MCF 10A (cell line): ENCODE results near the gene KCNMA1. TPM values are rescaled to one million over a fixed set of nuclear protein-coding genes. Genes with fewer than 3 reads are reported as not detected.
"Not testable (repeated sequence)": the region's sequence is repeated elsewhere in the genome, so short reads cannot be mapped to it uniquely, and the experiment has no call there.

Experiments
- BruUV-seq: library from RNA; stranded (reverse); fragments of 400-500 nt; replicated peaks from 2 replicates; lab custom pipeline; 2021; lab: Mats Ljungman, UMichigan
- CTCF ChIA-PET: fragments of 300-600 bp; sonication (Branson Sonifier 250); formaldehyde crosslinking; extraction: SDS; loops from one replicate; lab custom pipeline; 2021; ENCODE audit warnings: antibody characterized with exemption, inconsistent platforms; lab: Yijun Ruan, JAX
- POLR2A ChIA-PET: fragments of 300-600, 350-650 bp; sonication (Branson Sonifier 250); formaldehyde crosslinking; extraction: SDS; loops from one replicate; lab custom pipeline; 2020; ENCODE audit warnings: antibody characterized with exemption, inconsistent platforms; lab: Yijun Ruan, JAX
- DNase-seq: peaks from one replicate; pipeline ENCODE4 v3.0.0-alpha.2; 2018; ENCODE audit not compliant: unreplicated experiment
- H3K27ac Mint-ChIP-seq: one replicate; pipeline ENCODE4 v1.8.0; 2022; ENCODE audit warnings: mild to moderate bottlenecking, low read depth, mixed read lengths; ENCODE audit not compliant: unreplicated experiment
- H3K27me3 Mint-ChIP-seq: one replicate; pipeline ENCODE4 v1.8.0; 2022; ENCODE audit warnings: mixed read lengths; ENCODE audit not compliant: insufficient read depth, unreplicated experiment
- H3K36me3 Mint-ChIP-seq: one replicate; pipeline ENCODE4 v1.8.0; 2022; ENCODE audit warnings: mild to moderate bottlenecking, moderate library complexity, mixed read lengths; ENCODE audit not compliant: insufficient read depth, unreplicated experiment
- H3K4me1 Mint-ChIP-seq: one replicate; pipeline ENCODE4 v1.8.0; 2022; ENCODE audit warnings: mixed read lengths; ENCODE audit not compliant: insufficient read depth, unreplicated experiment
- H3K4me3 Mint-ChIP-seq: one replicate; pipeline ENCODE4 v1.8.0; 2022; ENCODE audit warnings: mild to moderate bottlenecking, moderate library complexity, mixed read lengths; ENCODE audit not compliant: unreplicated experiment
- H3K9me3 Mint-ChIP-seq: one replicate; pipeline ENCODE4 v1.8.0; 2022; ENCODE audit warnings: mixed read lengths; ENCODE audit not compliant: unreplicated experiment
- intact Hi-C: fragments of 100-400 bp; cut with micrococcal nuclease; formaldehyde crosslinking; loops from 2 replicates; pipeline ENCODE4 v1.14.1; 2022
- total RNA-seq: library from RNA; stranded (reverse); gene quantifications from 2 replicates; pipeline ENCODE4 v1.2.3, GENCODE V29; 2022
- TF ChIP-seq, protein P1 (sequence below): fragments of 200-600 bp; IDR thresholded peaks from one replicate; pipeline ENCODE4 v1.8.0; 2022; ENCODE audit warnings: antibody characterized with exemption, mild to moderate bottlenecking; ENCODE audit not compliant: unreplicated experiment

Gene KCNMA1
- total RNA-seq, 1 experiment from 2014 or later = 7.5 TPM

DNA sequence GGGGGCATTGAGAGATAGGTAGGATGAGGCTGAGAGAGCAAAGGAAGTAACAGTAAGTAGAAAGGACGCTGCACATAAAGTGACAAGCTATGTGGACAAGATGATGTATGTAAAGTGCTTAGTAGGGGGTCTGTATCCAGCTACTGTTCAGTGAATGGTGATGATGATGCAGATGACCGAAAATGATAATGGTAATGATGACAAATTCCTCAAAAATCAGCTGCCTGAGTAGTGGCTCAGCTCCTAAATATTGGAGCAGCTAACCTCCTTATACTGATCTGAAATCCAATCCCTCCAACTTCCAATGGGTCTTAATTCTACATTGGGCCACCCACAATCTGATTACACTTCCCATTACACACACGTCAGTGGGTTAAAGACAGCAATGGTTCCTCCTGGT is 27.1 kb upstream of the KCNMA1 start:
- peaks cover 7% of the 10 kb centered on the region for H3K36me3 Mint-ChIP-seq
- no peak for DNase-seq
- ChIA-PET POLR2A (no interaction called here), CTCF (interaction anchor here (1.1 to 1.4 kb wide), 2 partner anchors 47 to 491 kb away, joined by 4 to 6 read pairs; no protein-coding TSS in a partner anchor)
- H3K27me3 Mint-ChIP-seq = peaks cover 6% of the 10 kb centered on the region
- H3K27ac Mint-ChIP-seq = no peak overlapping the region
- H3K4me3 Mint-ChIP-seq = no peak overlapping the region
- no TSS peak for BruUV-seq
- H3K9me3 Mint-ChIP-seq = no peaks in the 10 kb centered on the region
- intact Hi-C loops = no loop called here
- peaks cover 32% of the 10 kb centered on the region for H3K4me1 Mint-ChIP-seq
- TF ChIP-seq, protein P1, sequence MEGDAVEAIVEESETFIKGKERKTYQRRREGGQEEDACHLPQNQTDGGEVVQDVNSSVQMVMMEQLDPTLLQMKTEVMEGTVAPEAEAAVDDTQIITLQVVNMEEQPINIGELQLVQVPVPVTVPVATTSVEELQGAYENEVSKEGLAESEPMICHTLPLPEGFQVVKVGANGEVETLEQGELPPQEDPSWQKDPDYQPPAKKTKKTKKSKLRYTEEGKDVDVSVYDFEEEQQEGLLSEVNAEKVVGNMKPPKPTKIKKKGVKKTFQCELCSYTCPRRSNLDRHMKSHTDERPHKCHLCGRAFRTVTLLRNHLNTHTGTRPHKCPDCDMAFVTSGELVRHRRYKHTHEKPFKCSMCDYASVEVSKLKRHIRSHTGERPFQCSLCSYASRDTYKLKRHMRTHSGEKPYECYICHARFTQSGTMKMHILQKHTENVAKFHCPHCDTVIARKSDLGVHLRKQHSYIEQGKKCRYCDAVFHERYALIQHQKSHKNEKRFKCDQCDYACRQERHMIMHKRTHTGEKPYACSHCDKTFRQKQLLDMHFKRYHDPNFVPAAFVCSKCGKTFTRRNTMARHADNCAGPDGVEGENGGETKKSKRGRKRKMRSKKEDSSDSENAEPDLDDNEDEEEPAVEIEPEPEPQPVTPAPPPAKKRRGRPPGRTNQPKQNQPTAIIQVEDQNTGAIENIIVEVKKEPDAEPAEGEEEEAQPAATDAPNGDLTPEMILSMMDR = no peak

GRCh38 chr10:77664008-77664407 is 26.4 kb upstream of the KCNMA1 start:
- DNase-seq = no peak
- no peaks in the 10 kb centered on the region for H3K9me3 Mint-ChIP-seq
- H3K36me3 Mint-ChIP-seq = peaks cover 7% of the 10 kb centered on the region
- H3K4me3 Mint-ChIP-seq = no peak overlapping the region
- H3K27ac Mint-ChIP-seq = no peak overlapping the region
- peaks cover 32% of the 10 kb centered on the region for H3K4me1 Mint-ChIP-seq
- no TSS peak for BruUV-seq
- TF ChIP-seq, protein P1 = no peak
- CTCF ChIA-PET = interaction anchor here (1.1 to 1.4 kb wide), 4 partner anchors 45 to 490 kb away, joined by 3 to 6 read pairs (median 4); no protein-coding TSS in a partner anchor
- H3K27me3 Mint-ChIP-seq = no peaks in the 10 kb centered on the region
- POLR2A ChIA-PET = no interaction called here
- intact Hi-C loops = no loop called here

- POLR2A ChIA-PET = no interaction called here
- H3K27ac Mint-ChIP-seq = no peak overlapping the region
- no peak overlapping the region for H3K4me3 Mint-ChIP-seq
- CTCF ChIA-PET = interaction anchor here (0.6 to 0.9 kb wide), 3 partner anchors 189 to 1115 kb away, joined by 3 read pairs; no protein-coding TSS in a partner anchor
- no peaks in the 10 kb centered on the region for H3K27me3 Mint-ChIP-seq
- H3K9me3 Mint-ChIP-seq = no peaks in the 10 kb centered on the region
- H3K36me3 Mint-ChIP-seq = peaks cover 7% of the 10 kb centered on the region
- no TSS peak for BruUV-seq
- no peak for DNase-seq
- intact Hi-C loops = no loop called here
- peaks cover 20% of the 10 kb centered on the region for H3K4me1 Mint-ChIP-seq
- TF ChIP-seq, protein P1 = no peak
Measured at GRCh38 chr10:77661674-77662073, 24.1 kb upstream of the KCNMA1 start.

GRCh38 chr10:77661100-77661499 is 23.5 kb upstream of the KCNMA1 start:
- CTCF ChIA-PET = interaction anchor here (0.6 to 1.0 kb wide), 3 partner anchors 32 to 1115 kb away, joined by 3 to 5 read pairs (median 3); no protein-coding TSS in a partner anchor

GRCh38 chr10:77659046-77659670 is 21.6 kb upstream of the KCNMA1 start:
- H3K27ac Mint-ChIP-seq = peak overlapping the region; percentile 83
- DNase-seq = peak; percentile 36
- TSS peak; percentile 31 for BruUV-seq
- ChIA-PET POLR2A (interaction anchor here (0.9 to 1.2 kb wide), 2 partner anchors 10 to 22 kb away, joined by 3 to 4 read pairs; no protein-coding TSS in a partner anchor), CTCF (interaction anchor here (0.6 to 2.9 kb wide), 8 partner anchors 12 to 493 kb away, joined by 3 to 9 read pairs (median 6); no protein-coding TSS in a partner anchor)
- H3K4me1 Mint-ChIP-seq, intact Hi-C loops, H3K27me3 Mint-ChIP-seq, H3K36me3 Mint-ChIP-seq, H3K4me3 Mint-ChIP-seq, H3K9me3 Mint-ChIP-seq: not testable (repeated sequence)

More at GRCh38 chr10:77661100-77661499, 23.5 kb upstream of the KCNMA1 start:
- Mint-ChIP-seq H3K36me3 (peaks cover 7% of the 10 kb centered on the region), H3K4me3 (no peak overlapping the region), H3K4me1 (peaks cover 14% of the 10 kb centered on the region), H3K27ac (no peak overlapping the region), H3K27me3 (no peaks in the 10 kb centered on the region), H3K9me3 (peaks cover 4% of the 10 kb centered on the region)
- no TSS peak for BruUV-seq
- POLR2A ChIA-PET = no interaction called here
- TF ChIP-seq, protein P1 = no peak
- no peak for DNase-seq
- intact Hi-C loops = no loop called here
